Globus pallidus (tissue), 1 donor: ENCODE results near the gene PSMA5.
"Not testable (repeated sequence)": the region's sequence is repeated elsewhere in the genome, so short reads cannot be mapped to it uniquely, and the experiment has no call there.

ENCODE experiments used
- DNase-seq: peaks from one replicate; pipeline ENCODE4 v3.0.0-alpha.2; 2015; ENCODE audit warnings: low spot score

The PSMA5 gene

DNA sequence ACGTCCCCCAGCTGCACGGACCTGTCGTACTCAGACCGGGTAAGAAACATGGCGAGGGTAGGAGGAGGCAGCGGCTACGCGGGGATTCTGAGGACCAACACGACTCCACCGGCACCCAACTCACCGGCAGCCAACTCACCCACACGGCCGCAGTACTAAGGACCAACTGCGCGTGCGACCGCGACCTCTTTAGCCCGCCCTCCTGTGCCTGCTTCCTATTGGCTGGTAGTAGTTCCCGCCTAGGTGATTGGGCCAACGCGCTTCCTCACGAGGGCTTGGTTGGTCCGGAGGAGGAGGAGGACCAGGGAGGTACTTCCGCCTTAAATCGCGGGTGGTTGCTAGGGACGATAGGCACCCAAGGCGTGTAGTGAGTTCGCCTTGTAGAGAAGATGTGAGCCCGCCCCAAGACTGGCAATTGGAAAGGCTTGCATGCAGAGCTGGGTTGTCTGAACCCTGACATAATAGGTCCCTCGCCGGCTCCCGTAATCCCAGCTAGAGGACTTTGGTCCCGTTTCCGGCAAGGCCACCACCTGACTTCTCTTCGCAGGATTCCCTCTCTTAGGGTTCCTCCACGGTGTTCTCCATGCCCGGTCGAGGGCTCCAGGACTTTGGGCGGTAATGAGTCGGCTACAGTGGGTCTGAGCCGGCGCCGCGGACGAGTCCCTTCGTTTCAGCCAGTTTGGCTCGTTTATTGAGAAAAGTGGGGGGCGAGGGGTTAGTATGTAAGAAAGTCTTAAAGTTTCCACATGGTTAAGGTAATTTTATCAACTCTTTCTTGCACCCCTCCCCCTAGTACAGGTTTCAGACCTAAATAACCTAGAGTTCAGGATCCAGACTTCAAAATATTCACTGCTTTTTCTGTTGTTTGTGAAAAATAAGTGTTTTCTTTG, at the start of gene PSMA5:
Gene PSMA5, minus strand, starts transcription at position 168 of the 890 bp plus-strand sequence. Its CDS starts 118 bp downstream, at position 50.
- peak; percentile 99 for DNase-seq

DNA sequence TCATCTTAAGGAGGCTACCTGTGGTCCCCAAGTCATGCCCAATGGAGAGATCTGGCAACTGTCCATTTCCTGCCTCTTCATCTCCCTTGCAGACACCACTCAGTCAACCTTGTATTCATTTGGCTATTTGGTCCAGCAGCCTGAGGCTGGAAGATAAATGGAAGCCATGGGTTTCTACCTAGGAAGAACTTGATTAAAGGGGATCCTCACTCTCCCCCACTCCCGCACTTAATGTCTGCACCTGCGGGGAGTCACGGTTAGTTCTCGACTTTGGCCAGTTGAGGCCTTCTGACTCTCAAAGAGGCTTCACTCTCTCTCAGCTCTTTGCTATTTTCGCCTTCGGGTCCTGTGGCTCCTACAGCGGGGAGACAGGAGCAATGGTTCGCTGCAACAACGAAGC, 49.0 kb upstream of the PSMA5 start:
- no peak for DNase-seq

GRCh38 chr1:109474697-109475096, 48.4 kb upstream of the PSMA5 start:
- no peak for DNase-seq

GRCh38 chr1:109473284-109474057, 47.2 kb upstream of the PSMA5 start:
- not testable (repeated sequence) for DNase-seq

- DNase-seq = no peak
These were observed 46.5 kb upstream of the PSMA5 start for GRCh38 chr1:109472779-109473178.

- DNase-seq = no peak
These were observed 44.0 kb upstream of the PSMA5 start for GRCh38 chr1:109470245-109470644.

- no peak for DNase-seq
These were observed 42.7 kb upstream of the PSMA5 start for GRCh38 chr1:109468903-109469302.

DNA sequence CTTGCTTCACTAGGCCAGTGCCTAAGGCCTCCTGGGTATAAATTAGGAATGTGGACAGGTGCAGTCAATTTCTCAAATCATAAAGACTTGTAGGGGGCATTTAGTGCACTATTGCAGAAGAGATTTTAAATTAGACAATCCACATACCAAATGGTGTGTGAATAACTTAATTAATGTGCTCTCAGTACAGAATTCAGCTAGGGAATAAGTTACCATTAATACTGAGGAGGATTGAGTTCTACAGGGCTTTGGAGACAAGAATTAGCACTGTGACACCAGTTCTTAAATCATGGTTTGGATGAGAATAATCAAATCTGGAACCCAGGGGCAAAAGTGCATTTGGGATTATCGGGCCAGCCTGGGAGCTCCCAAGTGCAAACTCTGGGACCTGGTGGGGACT, 41.8 kb upstream of the PSMA5 start:
- no peak for DNase-seq

DNA sequence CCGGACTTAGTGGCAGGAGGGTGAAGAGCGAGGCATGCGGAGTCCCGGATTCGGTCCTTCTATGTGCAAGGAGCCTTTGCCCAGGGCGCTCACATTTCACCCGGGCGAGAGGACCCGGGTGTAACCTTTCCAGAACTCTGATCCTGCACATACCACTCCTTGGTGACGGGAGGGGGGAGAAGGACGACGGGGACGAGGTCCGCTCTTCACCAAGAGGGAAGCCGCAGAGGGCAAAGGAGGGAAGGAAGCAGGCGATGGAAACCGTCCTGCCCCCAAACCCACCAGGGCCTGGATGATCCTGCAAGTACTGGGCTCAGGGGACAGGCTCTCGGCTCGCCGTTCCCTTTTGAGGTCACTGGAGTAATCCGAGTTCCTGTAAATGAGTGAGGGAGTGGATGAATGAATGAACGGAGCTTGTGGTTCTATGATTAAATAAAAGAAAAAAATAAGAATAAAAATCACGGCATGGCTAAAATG, 41.1 kb upstream of the PSMA5 start:
- no peak for DNase-seq

- DNase-seq = no peak
These were observed 40.4 kb upstream of the PSMA5 start, which contains the start of gene SYPL2 for GRCh38 chr1:109466452-109467300. Gene SYPL2, plus strand, starts transcription at chr1:109466546. Its CDS starts 298 bp downstream, at chr1:109466844.

DNA sequence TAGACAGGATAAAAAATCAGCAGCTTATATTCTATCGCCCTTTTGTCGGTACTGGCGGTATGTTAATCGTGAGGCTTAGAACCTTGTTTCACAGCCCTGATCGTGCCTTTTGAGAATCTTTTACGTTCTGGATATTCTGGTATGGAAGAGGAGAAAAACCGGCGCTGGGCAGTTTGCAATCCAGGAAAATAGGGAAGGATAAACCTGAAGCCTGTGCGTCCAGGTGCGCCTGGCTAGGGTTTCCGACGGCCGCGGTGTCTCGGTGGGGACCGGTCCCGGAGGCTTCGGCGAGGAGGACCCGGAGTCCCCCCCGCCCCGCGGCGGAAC, 39.8 kb upstream of the PSMA5 start:
- DNase-seq = no peak

DNA sequence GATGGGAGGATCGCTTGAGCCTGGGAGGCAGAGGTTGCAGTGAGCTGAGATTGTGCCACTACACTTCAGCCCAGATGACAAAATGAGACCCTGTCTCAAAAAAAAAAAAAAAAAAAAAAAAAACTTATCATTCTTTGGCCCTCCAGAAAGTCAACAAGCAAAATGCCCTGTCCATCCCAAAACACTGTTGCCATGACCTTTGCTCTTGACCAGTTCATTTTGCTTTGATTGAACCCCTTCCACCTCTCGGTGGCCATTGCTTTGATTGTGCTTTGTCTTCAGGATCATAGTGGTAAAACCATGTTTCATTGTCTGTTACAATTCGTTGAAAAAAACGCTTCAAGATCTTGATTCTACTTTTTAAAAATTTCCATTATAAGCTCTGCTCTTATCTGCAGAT, 31.6 kb upstream of the PSMA5 start:
- DNase-seq = no peak

- DNase-seq = no peak
These were observed 28.4 kb upstream of the PSMA5 start for GRCh38 chr1:109454497-109455133.

DNA sequence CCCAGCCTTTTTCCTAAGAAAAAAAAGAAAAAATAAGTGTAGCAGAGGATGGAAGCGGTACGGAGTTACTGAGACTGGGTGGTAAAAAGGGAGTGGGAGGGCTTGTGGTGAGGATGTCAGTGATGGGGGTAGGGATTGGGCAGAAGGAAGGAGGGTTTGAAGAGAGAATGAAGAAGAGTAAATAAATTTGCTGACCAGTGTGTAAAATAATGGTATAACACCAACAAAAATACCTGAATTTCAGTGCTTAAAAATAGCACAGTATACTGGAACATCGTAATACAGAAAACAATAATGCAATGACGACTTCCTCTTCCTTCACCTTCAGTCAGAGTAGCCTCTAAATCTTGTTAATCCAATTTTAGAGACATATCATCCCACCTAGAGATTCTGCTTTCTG, 21.3 kb upstream of the PSMA5 start:
- DNase-seq = no peak

- not testable (repeated sequence) for DNase-seq
These were observed 19.9 kb upstream of the PSMA5 start for GRCh38 chr1:109445949-109446695.

- no peak for DNase-seq
These were observed 18.1 kb upstream of the PSMA5 start for GRCh38 chr1:109444346-109444745.

DNA sequence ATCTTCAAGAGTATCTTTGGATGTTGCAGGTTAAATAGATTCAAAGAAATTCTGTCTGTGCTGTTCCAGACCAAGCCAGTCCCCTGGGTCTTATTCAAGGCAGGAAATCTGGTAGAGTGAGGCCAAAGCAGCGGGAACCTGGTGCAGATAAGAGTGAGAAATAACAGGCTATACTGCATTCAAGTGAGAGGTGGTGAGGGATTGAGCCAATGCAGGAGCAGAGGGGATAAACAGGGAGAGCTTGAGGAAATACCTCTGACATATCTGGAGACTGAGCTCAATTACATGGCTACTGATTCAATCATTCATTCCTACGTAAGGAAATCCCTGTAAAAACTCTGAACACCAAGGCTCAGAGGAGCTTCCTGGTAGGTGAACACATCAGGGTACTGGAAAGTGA, 17.2 kb upstream of the PSMA5 start:
- no peak for DNase-seq

DNA sequence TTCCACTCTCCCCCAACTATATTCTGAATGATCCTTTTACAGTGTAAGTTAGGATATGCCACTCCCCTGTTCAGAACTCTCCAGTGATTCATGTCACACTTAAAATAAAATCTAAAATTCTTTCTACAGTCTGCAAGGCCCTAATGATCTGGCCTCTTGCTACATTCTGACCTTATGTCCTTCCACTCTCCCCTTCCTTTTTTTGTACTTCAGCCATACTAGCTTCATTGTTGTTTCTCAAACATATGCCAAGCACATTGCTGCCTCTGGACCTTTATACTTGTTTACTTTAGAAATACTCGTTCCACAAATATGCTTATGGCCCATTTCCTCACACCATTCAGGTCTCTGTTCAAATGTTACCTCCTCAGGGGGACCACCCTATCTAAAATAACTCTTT, 14.8 kb upstream of the PSMA5 start:
- DNase-seq = no peak

GRCh38 chr1:109438798-109439297, 12.6 kb upstream of the PSMA5 start:
- DNase-seq = no peak

- no peak for DNase-seq
These were observed 8.2 kb upstream of the PSMA5 start for GRCh38 chr1:109434484-109434883.

GRCh38 chr1:109433322-109433721, 7.1 kb upstream of the PSMA5 start:
- DNase-seq = no peak
